ENCODE results near the gene ZBP1.

The ZBP1 gene

GRCh38 chr20:57598491-57598890 lies 21.7 kb downstream of the ZBP1 start:
- DNase-seq (ENCODE audit: low read depth in 2 of 2), result no peak

- DNase-seq (ENCODE audit: low read depth in 2 of 2), result no peak
These were observed 22.2 kb downstream of the ZBP1 start for GRCh38 chr20:57598060-57598459.

GRCh38 chr20:57596998-57597939 lies 23.0 kb downstream of the ZBP1 start:
- DNase-seq (ENCODE audit: low read depth in 2 of 2), result peak; percentile 55 to 72

GRCh38 chr20:57596358-57596757 lies 23.9 kb downstream of the ZBP1 start:
- no peak for DNase-seq (ENCODE audit: low read depth in 2 of 2)

GRCh38 chr20:57595041-57596030 lies 24.9 kb downstream of the ZBP1 start:
- no peak for DNase-seq (ENCODE audit: low read depth in 2 of 2)

GRCh38 chr20:57594092-57594951 lies 25.9 kb downstream of the ZBP1 start:
- DNase-seq (ENCODE audit: low read depth in 2 of 2), result peak; percentile 36 to 58

- DNase-seq (ENCODE audit: low read depth in 2 of 2), result no peak
These were observed 26.9 kb downstream of the ZBP1 start for GRCh38 chr20:57593134-57593886.

GRCh38 chr20:57592263-57593092 lies 27.7 kb downstream of the ZBP1 start:
- DNase-seq (ENCODE audit: low read depth in 2 of 2), result no peak

- no peak for DNase-seq (ENCODE audit: low read depth in 2 of 2)
These were observed 28.7 kb downstream of the ZBP1 start for GRCh38 chr20:57591289-57592229.

GRCh38 chr20:57590485-57591288 lies 29.5 kb downstream of the ZBP1 start:
- no peak for DNase-seq (ENCODE audit: low read depth in 2 of 2)

- no peak for DNase-seq (ENCODE audit: low read depth in 2 of 2)
These were observed 30.3 kb downstream of the ZBP1 start for GRCh38 chr20:57589728-57590484.

- no peak for DNase-seq (ENCODE audit: low read depth in 2 of 2)
These were observed 31.0 kb downstream of the ZBP1 start for GRCh38 chr20:57589123-57589727.

- no peak for DNase-seq (ENCODE audit: low read depth in 2 of 2)
These were observed 31.6 kb downstream of the ZBP1 start for GRCh38 chr20:57588596-57588995.

- DNase-seq (ENCODE audit: low read depth in 2 of 2), result no peak
These were observed 32.2 kb downstream of the ZBP1 start for GRCh38 chr20:57587989-57588377.

- no peak for DNase-seq (ENCODE audit: low read depth in 2 of 2)
These were observed 32.8 kb downstream of the ZBP1 start for GRCh38 chr20:57587278-57587988.

GRCh38 chr20:57586943-57587277 lies 33.3 kb downstream of the ZBP1 start:
- no peak for DNase-seq (ENCODE audit: low read depth in 2 of 2)

All from stimulated activated CD4-positive, alpha-beta T cell treated with anti-CD3 and anti-CD28 coated beads, Interleukin-4, amount 100 ng/mL, for 48 hours (primary cell).